ENCODE results near the gene ZNF202.
"Not testable (repeated sequence)": the region's sequence is repeated elsewhere in the genome, so short reads cannot be mapped to it uniquely, and the experiment has no call there.

Gene ZNF202

DNA sequence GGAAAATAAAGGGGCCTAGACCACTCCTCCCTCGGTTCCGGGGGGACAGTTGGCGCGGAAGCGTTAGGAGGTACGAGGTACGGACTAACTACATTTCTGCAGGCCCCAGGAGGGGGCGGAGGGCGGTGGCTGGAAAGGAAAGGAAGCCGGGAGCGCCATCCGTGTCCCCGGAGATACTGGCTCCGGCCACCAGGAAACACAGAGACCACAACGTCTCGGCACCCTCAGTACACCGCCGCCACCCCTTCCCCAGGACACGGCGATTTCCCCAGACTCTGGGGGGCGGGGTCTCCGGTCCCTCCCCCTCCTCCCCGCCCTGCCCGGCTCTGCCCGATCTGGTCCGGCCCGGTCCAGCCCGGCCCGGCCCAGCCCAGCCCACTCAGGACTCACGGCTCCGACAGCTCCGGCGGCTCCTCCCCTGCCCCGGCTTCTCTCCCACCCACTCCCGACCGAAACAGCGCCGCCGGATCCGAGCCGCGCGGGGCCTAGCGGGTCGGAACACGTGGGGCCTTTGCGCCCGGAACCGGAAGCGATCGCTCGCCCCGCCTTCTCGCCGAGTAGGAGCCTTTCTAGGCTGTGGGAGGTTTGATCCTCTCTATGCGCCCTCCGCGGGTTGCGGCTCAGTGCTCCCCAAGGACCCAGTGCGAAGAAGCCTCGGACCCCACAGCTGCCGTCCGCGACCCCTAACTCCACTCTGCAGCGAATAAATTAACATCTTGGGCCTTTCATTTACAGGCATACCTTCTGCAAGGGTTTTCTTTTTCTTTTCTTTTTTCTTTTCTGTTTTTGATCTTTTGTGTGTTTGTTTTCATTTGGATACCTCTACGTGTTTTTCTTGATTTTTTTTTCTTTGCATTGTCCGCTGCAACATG, at the start of gene ZNF202:
Gene ZNF202 (minus strand): TSS at position 502 of the 872 bp plus-strand sequence. CDS start 10,772 bp downstream, outside the sequence.
- peak; percentile 69 for DNase-seq (ENCODE audit: low read depth)

GRCh38 chr11:123783536-123783935, 42.1 kb upstream of the ZNF202 start:
- no peak for DNase-seq (ENCODE audit: low read depth)

- no peak for DNase-seq (ENCODE audit: low read depth)
Measured at GRCh38 chr11:123778511-123778910, 37.1 kb upstream of the ZNF202 start.

DNA sequence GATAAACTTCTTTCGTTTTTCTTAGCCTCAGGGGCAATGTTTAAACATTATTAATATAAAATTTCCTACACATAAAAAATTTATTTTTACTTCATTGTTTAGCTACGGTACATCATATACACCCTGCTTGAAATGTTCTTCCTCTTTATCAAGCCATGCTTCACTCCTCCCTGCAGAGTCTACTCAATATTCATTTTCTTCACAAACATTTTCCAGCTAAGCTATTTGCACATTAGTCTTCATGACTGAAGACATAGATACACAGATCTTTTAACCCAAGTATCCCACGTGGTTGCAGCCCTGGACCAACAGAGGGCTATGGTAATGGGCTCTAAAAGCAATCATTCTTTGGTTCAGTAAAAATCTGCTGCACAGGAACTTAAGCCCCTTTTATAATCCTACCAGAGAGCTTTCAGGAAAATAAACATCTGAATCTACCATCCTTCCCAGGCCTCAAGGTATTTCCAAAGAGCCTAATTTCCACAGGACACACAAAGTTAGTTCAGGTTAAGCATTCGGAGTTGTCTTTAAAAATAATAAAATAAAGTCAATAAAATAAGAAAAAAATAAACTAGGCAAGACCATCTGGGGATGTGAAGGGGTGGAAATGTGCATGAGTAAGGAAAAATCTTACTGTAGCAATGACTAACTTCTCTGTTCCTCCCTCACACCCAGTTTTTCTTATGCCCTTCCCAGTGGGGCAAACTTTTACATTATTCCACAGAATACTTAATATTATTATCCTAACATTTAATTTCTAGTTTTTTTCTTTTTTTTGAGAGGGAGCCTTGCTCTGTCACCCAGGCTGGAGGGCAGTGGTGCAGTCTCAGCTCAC, 34.5 kb upstream of the ZNF202 start:
- DNase-seq (ENCODE audit: low read depth): no peak

DNA sequence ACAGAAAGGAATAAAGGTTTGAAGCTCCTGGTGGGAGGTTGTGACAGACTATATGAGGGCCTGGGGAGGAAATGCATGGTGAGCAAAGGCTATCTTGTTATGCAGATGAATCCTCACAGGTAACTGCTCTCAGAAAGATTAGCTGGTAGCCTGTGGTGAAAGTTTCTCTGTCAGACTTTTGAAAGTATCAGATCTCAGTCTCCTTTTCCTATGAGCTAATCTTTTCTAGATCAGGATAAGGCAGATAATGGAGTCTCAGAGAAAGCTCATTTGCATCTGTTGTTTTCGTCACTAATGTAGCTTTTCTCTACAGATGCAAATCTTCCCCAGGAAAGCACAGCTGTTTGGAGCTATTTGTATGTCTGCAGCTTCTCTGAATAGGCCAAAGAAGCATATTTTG, 33.8 kb upstream of the ZNF202 start:
- DNase-seq (ENCODE audit: low read depth): no peak

- DNase-seq (ENCODE audit: low read depth): no peak
Measured at GRCh38 chr11:123773959-123774358, 32.5 kb upstream of the ZNF202 start.

DNA sequence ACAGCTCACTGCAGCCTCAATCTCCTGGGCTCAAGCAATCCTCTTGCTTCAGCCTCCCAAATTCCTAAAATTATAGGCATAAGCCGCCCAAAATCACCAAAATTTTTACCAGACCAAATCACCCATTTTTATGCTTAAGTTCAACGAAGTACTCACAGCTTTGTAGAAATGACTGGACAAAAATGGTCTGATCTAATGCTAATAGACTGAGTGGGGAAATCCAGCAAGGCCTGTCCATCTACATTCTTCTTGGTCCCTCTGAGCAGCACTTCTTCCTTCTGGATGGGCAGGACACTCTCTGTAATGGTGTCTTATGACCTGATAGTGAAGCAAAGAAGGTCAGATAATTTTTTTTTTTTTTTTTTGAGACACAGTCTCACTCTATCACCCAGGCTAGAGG, 31.6 kb upstream of the ZNF202 start:
- DNase-seq (ENCODE audit: low read depth): no peak

- no peak for DNase-seq (ENCODE audit: low read depth)
Measured at GRCh38 chr11:123771664-123772063, 30.2 kb upstream of the ZNF202 start.

DNA sequence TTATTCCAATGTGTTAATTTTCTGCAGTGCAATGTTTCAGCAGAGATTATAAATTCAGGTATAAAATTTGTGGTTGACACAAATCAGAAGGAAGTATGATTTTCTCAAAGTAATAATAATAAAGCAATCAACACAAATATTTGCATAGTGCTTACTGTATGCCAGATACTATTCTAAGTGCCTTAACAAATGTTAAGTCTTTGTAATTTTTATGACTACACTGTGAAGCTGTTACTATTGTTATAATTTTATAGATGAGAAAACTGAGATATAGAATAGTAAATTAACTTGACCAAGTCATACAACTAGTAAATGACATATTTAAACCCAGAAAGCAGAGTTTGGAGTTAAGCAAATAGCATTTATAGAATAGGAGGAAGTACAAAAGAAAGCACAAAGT, 29.3 kb upstream of the ZNF202 start:
- no peak for DNase-seq (ENCODE audit: low read depth)

DNA sequence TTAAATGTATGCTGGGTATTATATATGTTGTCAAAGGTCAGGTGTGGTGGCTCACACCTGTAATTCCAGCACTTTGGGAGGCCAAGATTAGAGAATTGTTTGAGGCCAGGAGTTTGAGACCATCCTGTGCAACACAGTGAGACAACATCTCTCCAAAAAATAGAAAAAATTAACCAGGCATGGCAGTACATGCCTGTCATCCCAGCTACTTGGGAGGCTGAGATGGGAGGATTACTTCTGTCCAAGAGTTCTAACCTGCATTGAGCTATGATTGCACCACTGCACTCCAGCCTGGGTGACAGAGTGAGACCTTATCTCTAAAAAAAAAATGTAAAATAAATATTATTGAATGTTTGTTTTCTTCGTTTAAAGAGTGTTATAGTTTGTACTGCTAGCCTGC, 24.1 kb upstream of the ZNF202 start:
- DNase-seq (ENCODE audit: low read depth): no peak

- no peak for DNase-seq (ENCODE audit: low read depth)
Measured at GRCh38 chr11:123762422-123762821, 21.0 kb upstream of the ZNF202 start.

DNA sequence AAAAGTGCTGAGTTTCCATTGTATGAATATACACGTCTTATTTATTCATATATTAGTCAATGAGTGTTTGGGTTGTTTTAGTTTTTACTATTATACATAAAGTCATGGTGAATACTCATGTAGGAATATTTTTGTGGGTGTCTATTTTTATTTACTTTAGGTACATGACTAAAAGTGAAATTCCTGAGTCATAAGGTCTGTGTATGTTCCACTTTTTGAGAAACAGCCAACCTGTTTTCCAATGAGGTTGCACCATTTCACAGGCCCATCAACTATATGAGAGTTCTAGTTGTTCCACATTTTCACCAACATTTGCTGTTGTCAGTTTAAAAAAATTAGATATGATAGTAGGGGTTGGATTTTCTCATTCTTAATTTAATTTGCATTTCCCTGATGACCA, 19.4 kb upstream of the ZNF202 start:
- DNase-seq (ENCODE audit: low read depth): no peak

- no peak for DNase-seq (ENCODE audit: low read depth)
Measured at GRCh38 chr11:123757976-123758375, 16.5 kb upstream of the ZNF202 start.

- no peak for DNase-seq (ENCODE audit: low read depth)
Measured at GRCh38 chr11:123755813-123756212, 14.4 kb upstream of the ZNF202 start.

- DNase-seq (ENCODE audit: low read depth): no peak
Measured at GRCh38 chr11:123755344-123755743, 13.9 kb upstream of the ZNF202 start.

GRCh38 chr11:123754101-123754568, 12.7 kb upstream of the ZNF202 start, which contains the start of gene OR6X1:
TSS of gene OR6X1 (minus strand) at chr11:123754518. CDS start at chr11:123754518, 0 bp downstream.
- no peak for DNase-seq (ENCODE audit: low read depth)

DNA sequence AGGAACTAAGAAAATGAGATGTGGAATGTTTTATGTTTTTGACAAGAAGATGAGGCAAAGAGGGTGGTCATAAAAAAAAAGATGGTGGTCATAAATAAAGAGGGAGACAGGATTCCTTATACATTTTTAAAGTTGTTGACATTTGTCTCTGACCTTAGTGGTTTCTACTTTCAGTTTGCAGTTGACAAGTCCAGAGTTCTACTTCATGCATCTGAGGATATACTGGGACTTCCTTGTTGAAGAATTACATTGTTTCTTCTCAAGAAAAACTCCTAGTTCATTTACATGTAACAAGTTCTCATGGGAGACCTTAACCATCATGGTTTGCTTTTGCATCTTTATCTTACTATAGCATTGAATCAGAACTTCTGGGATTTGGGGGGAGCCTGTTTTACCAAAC, 11.7 kb upstream of the ZNF202 start:
- no peak for DNase-seq (ENCODE audit: low read depth)

DNA sequence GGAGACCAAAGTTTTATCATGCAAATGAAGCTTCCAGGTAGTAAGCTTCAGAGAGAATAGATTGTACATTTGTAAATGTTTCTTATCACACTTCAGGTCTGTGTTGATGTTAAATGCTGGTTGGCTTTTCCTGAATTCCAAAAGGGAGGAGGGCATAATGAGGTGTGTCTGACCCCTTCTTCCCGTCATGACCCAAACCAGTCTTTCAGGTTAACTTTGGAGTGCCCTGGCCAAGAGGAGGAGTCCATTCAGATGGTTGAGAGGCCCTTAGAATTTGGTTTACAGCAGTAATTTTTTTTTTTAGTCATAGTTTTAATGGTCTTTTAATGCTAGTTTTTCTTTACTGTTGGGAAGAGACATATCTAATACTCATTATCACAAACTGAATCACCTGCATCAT, 10.3 kb upstream of the ZNF202 start:
- DNase-seq (ENCODE audit: low read depth): no peak

- not testable (repeated sequence) for DNase-seq (ENCODE audit: low read depth)
Measured at GRCh38 chr11:123748349-123748748, 6.9 kb upstream of the ZNF202 start.

- no peak for DNase-seq (ENCODE audit: low read depth)
Measured at GRCh38 chr11:123745764-123746451, 4.4 kb upstream of the ZNF202 start.

GRCh38 chr11:123742724-123743120, 1.3 kb upstream of the ZNF202 start:
- no peak for DNase-seq (ENCODE audit: low read depth)

DNA sequence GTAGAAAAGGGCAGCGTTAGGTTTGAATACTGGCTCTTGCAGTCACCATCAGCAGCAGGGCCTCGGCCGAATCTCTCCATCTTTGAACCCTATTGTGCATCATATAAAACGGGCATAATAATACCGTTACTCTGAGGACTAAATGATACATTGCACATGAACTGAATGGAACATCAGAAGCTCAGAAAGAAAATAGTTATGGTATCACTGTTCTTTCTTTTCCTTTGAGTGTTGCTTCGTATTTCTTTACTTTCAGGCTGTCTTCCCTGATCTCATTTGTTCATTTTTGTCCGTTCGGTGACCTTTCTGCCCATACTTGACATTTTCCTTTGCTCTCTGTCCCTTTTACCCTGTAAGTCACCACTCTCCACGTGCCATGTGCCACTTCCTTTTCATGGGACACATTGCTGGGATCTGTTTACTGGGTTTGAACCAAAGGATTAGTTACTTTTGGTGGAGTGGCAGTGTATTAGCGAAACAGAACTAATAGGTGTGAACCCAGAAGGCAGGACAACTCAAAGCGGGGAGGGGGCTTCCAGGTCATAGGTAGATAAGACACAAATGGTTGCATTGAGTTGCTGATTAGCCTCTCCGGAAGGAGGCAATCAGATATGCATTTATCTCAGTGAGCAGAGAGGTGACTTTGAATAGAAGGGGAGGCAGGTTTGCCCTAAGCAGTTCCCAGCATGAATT, 717 bp upstream of the ZNF202 start:
- DNase-seq (ENCODE audit: low read depth): no peak
